SJCRH30 (cell line): ENCODE measurements around the gene ABCD1. TPM values are rescaled to one million over a fixed set of nuclear protein-coding genes. Genes with fewer than 3 reads are reported as not detected.
"Not testable (repeated sequence)": the region's sequence is repeated elsewhere in the genome, so short reads cannot be mapped to it uniquely, and the experiment has no call there.

ENCODE experiments used
- DNase-seq, 2 experiments: peaks; one replicate each; pipeline ENCODE4 v3.0.0-alpha.2; 2015 to 2020
- H3K27ac ChIP-seq: fragments of 250-450 bp; sonication (Bioruptor Pico); 2 replicates; pipeline ENCODE4 v1.5.1; 2020; ENCODE audit warnings: mild to moderate bottlenecking, moderate library complexity
- H3K27me3 ChIP-seq: fragments of 250-450 bp; sonication (Bioruptor Pico); 2 replicates; pipeline ENCODE4 v1.5.1; 2020; ENCODE audit warnings: mild to moderate bottlenecking, moderate library complexity
- H3K36me3 ChIP-seq: fragments of 250-450 bp; sonication (Bioruptor Pico); 2 replicates; pipeline ENCODE4 v1.5.1; 2020; ENCODE audit warnings: mild to moderate bottlenecking, moderate library complexity
- H3K4me1 ChIP-seq: fragments of 250-450 bp; sonication (Bioruptor Pico); 2 replicates; pipeline ENCODE4 v1.5.1; 2020; ENCODE audit warnings: mild to moderate bottlenecking, moderate library complexity
- H3K4me3 ChIP-seq: fragments of 250-450 bp; sonication (Bioruptor Pico); 2 replicates; pipeline ENCODE4 v1.5.1; 2020; ENCODE audit warnings: mild to moderate bottlenecking, moderate library complexity
- H3K9me3 ChIP-seq: fragments of 250-450 bp; sonication (Bioruptor Pico); replicated peaks from 2 replicates; pipeline ENCODE4 v1.5.1; 2020; ENCODE audit warnings: mild to moderate bottlenecking, moderate library complexity
- total RNA-seq: library from RNA; depleted of rRNA; stranded (reverse); fragments of >200 nt; shearing (Covaris generic); gene quantifications from 2 replicates; pipeline ENCODE4 v1.2.3, GENCODE V29; 2014

The ABCD1 gene
- total RNA-seq, 1 experiment from 2014 or later = 4.9 TPM

- no peak for DNase-seq
- no peaks in the 10 kb centered on the region for H3K9me3 ChIP-seq
- H3K4me3 ChIP-seq = no peak overlapping the region
- no peaks in the 10 kb centered on the region for H3K4me1 ChIP-seq
- peaks cover 5% of the 10 kb centered on the region; the same call in 1 of the 2 replicates for H3K36me3 ChIP-seq
- H3K27ac ChIP-seq = no peak overlapping the region
- H3K27me3 ChIP-seq = no peaks in the 10 kb centered on the region
Measured at GRCh38 chrX:153719238-153719637, 5.4 kb upstream of the ABCD1 start.

- H3K4me1 ChIP-seq = no peaks in the 10 kb centered on the region
- H3K36me3 ChIP-seq = peaks cover 5% of the 10 kb centered on the region; the same call in 1 of the 2 replicates
- no peaks in the 10 kb centered on the region for H3K9me3 ChIP-seq
Measured at GRCh38 chrX:153719701-153720100, 5.0 kb upstream of the ABCD1 start.

DNA sequence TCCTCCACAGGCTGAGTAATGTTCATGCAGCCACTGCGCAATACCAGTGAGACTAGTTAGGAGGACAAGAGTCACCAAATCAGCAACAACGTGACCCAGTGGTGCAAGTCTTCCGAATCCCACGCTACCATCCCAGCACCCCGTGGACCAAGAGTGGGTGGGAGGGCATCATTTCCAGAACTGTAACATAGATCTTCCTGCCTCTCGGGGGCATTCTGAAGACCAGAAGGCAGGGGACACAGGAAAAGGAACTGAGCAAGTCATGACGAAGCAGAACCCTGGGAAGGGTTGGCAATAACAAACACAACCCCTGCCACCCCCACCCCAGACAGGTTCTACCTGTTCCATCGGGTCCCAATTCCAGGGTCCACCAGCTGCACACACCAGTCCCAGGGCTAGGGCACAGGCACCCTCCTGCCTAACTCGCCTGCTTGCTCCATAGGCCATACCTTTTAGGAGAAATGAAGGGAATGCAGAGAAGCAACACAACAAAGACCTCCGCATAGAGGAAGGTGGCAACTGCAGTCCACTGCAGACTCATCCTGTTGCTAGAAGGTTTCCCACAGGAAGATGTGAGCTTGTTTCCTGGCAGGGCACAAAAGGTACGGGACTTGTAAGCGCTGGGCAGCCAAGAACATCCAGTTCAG, 1.8 kb upstream of the ABCD1 start:
- peak overlapping the region; percentile 67 for H3K4me3 ChIP-seq
- H3K36me3 ChIP-seq = peaks cover 2% of the 10 kb centered on the region; the same call in 1 of the 2 replicates
- no peak overlapping the region; the same call in 1 of the 2 replicates for H3K27ac ChIP-seq
- no peak for DNase-seq
- H3K27me3 ChIP-seq = no peaks in the 10 kb centered on the region
- H3K4me1 ChIP-seq = peaks cover 11% of the 10 kb centered on the region
- no peaks in the 10 kb centered on the region for H3K9me3 ChIP-seq

More at GRCh38 chrX:153719701-153720100, 5.0 kb upstream of the ABCD1 start:
- no peaks in the 10 kb centered on the region for H3K27me3 ChIP-seq
- H3K4me3 ChIP-seq = no peak overlapping the region
- no peak overlapping the region for H3K27ac ChIP-seq
- no peak for DNase-seq

- H3K36me3 ChIP-seq = peaks cover 2% of the 10 kb centered on the region; the same call in 1 of the 2 replicates
- peak; percentile 38 to 50 for DNase-seq
- peak overlapping the region; percentile 24 for H3K27ac ChIP-seq
- H3K27me3 ChIP-seq = no peaks in the 10 kb centered on the region
- H3K4me3 ChIP-seq = peak overlapping the region; percentile 67
- peaks cover 11% of the 10 kb centered on the region for H3K4me1 ChIP-seq
- no peaks in the 10 kb centered on the region for H3K9me3 ChIP-seq
Measured at GRCh38 chrX:153723351-153724251, 1.1 kb upstream of the ABCD1 start.

DNA sequence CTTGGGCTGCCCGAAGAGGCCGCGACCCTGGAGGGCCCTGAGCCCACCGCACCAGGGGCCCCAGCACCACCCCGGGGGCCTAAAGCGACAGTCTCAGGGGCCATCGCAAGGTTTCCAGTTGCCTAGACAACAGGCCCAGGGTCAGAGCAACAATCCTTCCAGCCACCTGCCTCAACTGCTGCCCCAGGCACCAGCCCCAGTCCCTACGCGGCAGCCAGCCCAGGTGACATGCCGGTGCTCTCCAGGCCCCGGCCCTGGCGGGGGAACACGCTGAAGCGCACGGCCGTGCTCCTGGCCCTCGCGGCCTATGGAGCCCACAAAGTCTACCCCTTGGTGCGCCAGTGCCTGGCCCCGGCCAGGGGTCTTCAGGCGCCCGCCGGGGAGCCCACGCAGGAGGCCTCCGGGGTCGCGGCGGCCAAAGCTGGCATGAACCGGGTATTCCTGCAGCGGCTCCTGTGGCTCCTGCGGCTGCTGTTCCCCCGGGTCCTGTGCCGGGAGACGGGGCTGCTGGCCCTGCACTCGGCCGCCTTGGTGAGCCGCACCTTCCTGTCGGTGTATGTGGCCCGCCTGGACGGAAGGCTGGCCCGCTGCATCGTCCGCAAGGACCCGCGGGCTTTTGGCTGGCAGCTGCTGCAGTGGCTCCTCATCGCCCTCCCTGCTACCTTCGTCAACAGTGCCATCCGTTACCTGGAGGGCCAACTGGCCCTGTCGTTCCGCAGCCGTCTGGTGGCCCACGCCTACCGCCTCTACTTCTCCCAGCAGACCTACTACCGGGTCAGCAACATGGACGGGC, 579 bp downstream of the ABCD1 start:
- Histone ChIP-seq H3K4me1 (peaks cover 11% of the 10 kb centered on the region), H3K9me3 (no peaks in the 10 kb centered on the region), H3K27ac (peak overlapping the region; percentile 26; the same call in 1 of the 2 replicates), H3K27me3 (no peaks in the 10 kb centered on the region), H3K4me3 (peak overlapping the region; percentile 67), H3K36me3 (0 out of 2 replicates have a peak, but pooled peaks cover 2% of the 10 kb centered on the region)
- peak in 1 of 2 experiments; percentile 25 for DNase-seq

DNA sequence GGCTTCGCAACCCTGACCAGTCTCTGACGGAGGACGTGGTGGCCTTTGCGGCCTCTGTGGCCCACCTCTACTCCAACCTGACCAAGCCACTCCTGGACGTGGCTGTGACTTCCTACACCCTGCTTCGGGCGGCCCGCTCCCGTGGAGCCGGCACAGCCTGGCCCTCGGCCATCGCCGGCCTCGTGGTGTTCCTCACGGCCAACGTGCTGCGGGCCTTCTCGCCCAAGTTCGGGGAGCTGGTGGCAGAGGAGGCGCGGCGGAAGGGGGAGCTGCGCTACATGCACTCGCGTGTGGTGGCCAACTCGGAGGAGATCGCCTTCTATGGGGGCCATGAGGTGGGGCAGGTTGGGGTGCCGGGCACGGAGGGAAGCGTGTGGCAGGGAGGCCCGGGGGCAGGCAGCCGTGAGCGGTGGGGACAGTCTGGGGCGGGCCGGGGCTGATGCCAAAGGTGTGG, 1.2 kb downstream of the ABCD1 start:
- Histone ChIP-seq H3K27ac (peak overlapping the region; percentile 80), H3K4me3 (no peak overlapping the region), H3K27me3 (no peaks in the 10 kb centered on the region), H3K36me3 (0 out of 2 replicates have a peak, but pooled peaks cover under 1% of the 10 kb centered on the region), H3K4me1 (peaks cover 11% of the 10 kb centered on the region), H3K9me3 (no peaks in the 10 kb centered on the region)
- DNase-seq = no peak

DNA sequence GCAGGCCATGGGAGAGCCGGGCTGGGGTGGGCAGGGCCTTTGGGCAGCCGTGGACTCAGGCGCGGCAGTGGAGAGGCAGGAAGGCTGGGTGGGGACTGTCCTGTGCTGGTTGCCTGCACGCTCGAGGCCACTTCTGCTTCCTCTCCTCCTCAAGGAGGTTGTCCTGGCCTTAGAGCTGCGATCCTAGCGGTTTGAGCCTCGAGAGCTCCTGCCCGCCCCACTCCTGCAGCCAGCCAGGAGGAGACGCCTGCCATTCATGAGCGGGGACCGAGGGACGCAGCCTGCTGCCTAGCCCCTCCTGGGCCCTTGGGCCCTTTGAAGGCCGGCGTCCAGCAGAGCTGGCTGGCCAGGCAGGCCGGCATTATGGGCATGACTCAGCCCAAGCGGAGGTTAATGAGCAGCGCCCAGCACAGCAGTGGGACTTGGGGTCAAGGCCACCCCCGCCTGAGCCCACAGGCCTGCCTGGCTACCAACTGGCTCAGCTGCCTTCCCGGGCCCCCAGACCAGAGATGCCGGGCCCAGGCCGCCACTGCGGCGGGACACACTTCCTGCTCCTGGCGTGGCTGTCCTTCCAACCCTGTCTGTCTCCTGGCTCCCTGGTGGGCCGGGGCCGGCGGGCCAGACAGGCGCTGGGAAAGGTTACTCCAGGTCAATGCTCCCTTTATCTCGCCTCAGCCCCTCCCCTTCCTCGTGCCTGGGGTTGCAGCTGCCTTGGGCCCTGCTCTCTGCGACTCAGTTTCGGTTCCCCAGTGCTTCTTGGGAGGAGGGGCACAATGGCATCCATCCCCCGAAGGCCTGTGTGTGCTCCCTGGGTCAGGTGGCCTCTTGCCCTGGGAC, 1.8 kb downstream of the ABCD1 start:
- no peaks in the 10 kb centered on the region for H3K9me3 ChIP-seq
- H3K27me3 ChIP-seq = no peaks in the 10 kb centered on the region
- H3K36me3 ChIP-seq = no peaks in the 10 kb centered on the region
- H3K4me1 ChIP-seq = peaks cover 11% of the 10 kb centered on the region
- DNase-seq = peak; percentile 74 to 79
- peak overlapping the region; percentile 30 for H3K4me3 ChIP-seq
- peak overlapping the region; percentile 80 for H3K27ac ChIP-seq

DNA sequence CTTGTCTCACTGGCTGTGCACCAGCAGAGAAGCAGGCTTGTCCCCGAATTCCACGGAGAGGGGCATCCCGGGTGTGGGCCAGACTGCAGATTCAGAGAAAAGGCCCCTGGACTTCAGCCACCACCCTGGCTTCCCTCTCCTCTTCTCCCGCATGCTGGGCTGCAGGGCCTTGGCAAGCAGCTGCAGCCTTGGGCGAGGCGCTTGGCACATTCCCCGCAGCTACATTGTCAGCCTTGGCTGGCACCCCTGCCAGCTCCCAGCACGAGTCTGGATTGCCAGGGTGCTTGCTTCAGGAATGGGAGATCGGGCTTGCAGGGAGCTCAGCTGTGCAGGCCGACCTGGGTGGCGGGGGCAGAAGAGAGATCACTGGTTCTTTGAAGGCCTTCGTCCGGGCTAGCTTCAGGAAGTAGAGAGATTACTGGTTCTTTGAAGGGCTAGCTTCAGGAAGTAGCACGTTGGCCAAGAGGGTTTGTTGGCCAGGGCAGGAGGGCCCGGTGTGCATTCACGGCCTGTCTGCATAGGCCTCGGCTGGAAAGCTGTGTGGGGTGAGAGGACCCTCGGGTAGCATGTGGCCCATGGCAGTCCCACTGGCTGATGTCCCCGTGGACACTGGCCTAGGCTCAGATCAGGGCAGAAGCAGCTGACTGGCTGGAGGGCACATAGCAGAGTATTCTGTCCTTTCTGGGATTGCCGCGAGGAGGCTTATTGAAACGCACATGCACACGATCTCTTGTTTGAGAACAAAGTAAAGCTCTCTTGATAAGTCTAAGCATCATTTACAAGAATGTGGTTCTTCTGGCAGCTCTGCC, 2.7 kb downstream of the ABCD1 start:
- H3K27ac ChIP-seq = peak overlapping the region; percentile 80
- DNase-seq = no peak
- H3K4me3 ChIP-seq = peak overlapping the region; percentile 30
- H3K4me1 ChIP-seq = peaks cover 11% of the 10 kb centered on the region
- H3K36me3 ChIP-seq = no peaks in the 10 kb centered on the region
- no peaks in the 10 kb centered on the region for H3K9me3 ChIP-seq
- H3K27me3 ChIP-seq = no peaks in the 10 kb centered on the region

- H3K9me3 ChIP-seq = no peaks in the 10 kb centered on the region
- H3K4me1 ChIP-seq = peaks cover 11% of the 10 kb centered on the region
- no peak for DNase-seq
- H3K4me3 ChIP-seq = no peak overlapping the region
- H3K36me3 ChIP-seq = no peaks in the 10 kb centered on the region
- no peak overlapping the region for H3K27ac ChIP-seq
- H3K27me3 ChIP-seq = no peaks in the 10 kb centered on the region
Measured at GRCh38 chrX:153728095-153728494, 3.4 kb downstream of the ABCD1 start.

DNA sequence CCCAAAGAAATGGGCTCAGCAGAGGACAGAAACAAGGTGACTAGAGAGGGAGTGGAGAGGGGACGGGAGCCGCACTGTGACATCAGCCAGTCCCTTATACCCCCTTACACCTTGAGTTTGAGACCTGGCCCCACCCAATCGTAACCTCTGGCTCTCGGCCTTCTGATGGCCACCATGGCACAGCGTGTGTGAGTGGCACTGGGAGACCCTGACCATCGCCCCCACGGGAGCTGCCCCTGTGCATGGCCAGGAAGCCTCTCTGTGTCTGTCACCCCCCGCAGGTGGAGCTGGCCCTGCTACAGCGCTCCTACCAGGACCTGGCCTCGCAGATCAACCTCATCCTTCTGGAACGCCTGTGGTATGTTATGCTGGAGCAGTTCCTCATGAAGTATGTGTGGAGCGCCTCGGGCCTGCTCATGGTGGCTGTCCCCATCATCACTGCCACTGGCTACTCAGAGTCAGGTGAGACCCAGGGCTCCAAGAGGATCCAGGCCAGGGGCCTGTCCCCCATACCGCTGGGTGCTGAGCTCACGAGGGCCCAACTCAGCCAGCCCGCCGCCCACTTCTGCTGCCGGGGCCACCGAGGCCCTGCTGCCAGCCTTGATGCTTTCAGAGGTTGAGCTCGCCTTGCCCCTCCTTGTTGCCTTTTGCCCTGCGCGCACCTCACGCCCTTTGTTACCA, 4.4 kb downstream of the ABCD1 start:
- H3K4me3 ChIP-seq = no peak overlapping the region
- no peak overlapping the region for H3K27ac ChIP-seq
- H3K27me3 ChIP-seq = no peaks in the 10 kb centered on the region
- peaks cover 11% of the 10 kb centered on the region for H3K4me1 ChIP-seq
- H3K36me3 ChIP-seq = no peaks in the 10 kb centered on the region
- H3K9me3 ChIP-seq = no peaks in the 10 kb centered on the region
- DNase-seq = no peak

DNA sequence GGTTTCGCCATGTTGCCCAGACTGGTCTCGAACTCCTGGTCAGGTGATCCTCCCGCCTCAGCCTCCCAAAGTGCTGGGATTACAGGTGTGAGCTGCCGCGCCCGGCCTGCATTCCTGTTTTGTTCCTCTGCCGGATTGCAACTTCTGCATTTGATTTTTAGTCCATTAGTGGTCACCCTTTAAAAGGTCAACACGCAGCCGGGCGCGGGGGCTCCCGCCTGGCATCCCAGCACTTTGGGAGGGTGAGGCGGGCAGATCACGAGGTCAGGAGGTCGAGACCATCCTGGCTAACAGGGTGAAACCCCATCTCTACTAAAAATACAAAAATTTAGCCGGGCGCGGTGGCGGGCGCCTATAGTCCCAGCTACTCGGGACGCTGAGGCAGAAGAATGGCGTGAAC, 5.5 kb downstream of the ABCD1 start:
- DNase-seq, H3K27me3 ChIP-seq, H3K4me3 ChIP-seq, H3K27ac ChIP-seq, H3K9me3 ChIP-seq, H3K36me3 ChIP-seq: not testable (repeated sequence)
- H3K4me1 ChIP-seq = peaks cover 11% of the 10 kb centered on the region

GRCh38 chrX:153731117-153731844, 6.6 kb downstream of the ABCD1 start:
- Histone ChIP-seq H3K4me1 (peaks cover 8% of the 10 kb centered on the region), H3K4me3 (no peak overlapping the region), H3K27ac (no peak overlapping the region), H3K27me3 (no peaks in the 10 kb centered on the region), H3K9me3 (no peaks in the 10 kb centered on the region), H3K36me3 (no peaks in the 10 kb centered on the region)
- DNase-seq = no peak
